Measurements from ENCODE around the gene MTG2. TPM values are rescaled to one million over a fixed set of nuclear protein-coding genes. Genes with fewer than 3 reads are reported as not detected.

Gene MTG2
- total and polyA plus RNA-seq, 2 of the 4 experiments (the other 2 are of a cell fraction) = 11.5 to 25.2 TPM

DNA sequence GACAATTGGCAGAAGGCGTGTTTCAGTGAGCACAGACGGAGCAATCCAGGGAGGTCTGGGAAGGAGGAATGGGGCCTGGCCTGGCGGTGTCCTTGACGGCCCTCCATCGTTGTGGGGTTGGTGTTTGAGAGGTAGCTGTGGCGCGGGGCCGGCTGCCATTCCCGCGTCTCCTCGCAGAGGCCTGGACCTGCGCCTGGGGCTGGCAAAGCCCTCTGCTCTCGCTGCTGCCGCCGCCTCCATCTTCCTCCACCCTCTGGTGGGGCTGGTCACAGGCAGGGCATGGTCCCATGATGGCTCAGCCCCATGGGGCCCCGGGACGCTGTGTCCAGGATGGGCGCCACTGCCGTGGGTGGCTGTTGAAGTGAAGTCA is 63.1 kb downstream of the MTG2 start:
- intact Hi-C loops (cut with micrococcal nuclease) = no loop called here
- dilution Hi-C loops (cut with HindIII; ENCODE audit: low sequenced_read_pairs, unreplicated experiment) = no loop called here
- ChIA-PET POLR2A (ENCODE audit: unreplicated experiment) (no interaction called here), CTCF (no interaction called here)
- no TSS peak for BruUV-seq (replicated peaks)
- Histone ChIP-seq H3K4me3 (ENCODE audit: insufficient read depth, low read depth, low read length) (no peak overlapping the region), H3K23ac (ENCODE audit: low read depth, low read length) (no peak overlapping the region), H3K18ac (ENCODE audit: low read depth, low read length) (no peak overlapping the region), H2AK9ac (replicated peaks; ENCODE audit: low read depth, low read length, poor library complexity) (no peak overlapping the region), H2AFZ (replicated peaks; ENCODE audit: low read length, poor library complexity) (no peak overlapping the region), H3K4me1 (ENCODE audit: control insufficient read depth, insufficient read depth, low read length) (0 out of 2 replicates have a peak, but pooled peaks cover 1% of the 10 kb centered on the region), H4K20me1 (ENCODE audit: insufficient read depth, low read length) (peaks cover 97% of the 10 kb centered on the region), H3K79me1 (ENCODE audit: low read depth in 1 of 2, low read length in 2 of 2) (peaks cover 24 to 82% of the 10 kb centered on the region in 2 experiments), H3K4ac (ENCODE audit: low read depth, low read length) (no peak overlapping the region), H2BK120ac (ENCODE audit: low read depth, low read length) (no peak overlapping the region), H4K5ac (ENCODE audit: low read depth, low read length) (no peak overlapping the region), H4K8ac (ENCODE audit: low read depth in 2 of 2, low read length in 2 of 2) (no peak overlapping the region), H2BK20ac (ENCODE audit: low read depth, low read length) (no peak overlapping the region), H3K9ac (ENCODE audit: low read depth, low read length) (no peak overlapping the region), H2BK15ac (ENCODE audit: low read depth, low read length) (no peak overlapping the region), H3K14ac (replicated peaks; ENCODE audit: low read depth, low read length) (no peak overlapping the region), H3K9me3 (ENCODE audit: control insufficient read depth, insufficient read depth, low read length) (no peaks in the 10 kb centered on the region), H3K9me1 (ENCODE audit: insufficient read depth, low read length) (peaks cover 13% of the 10 kb centered on the region), H4K91ac (ENCODE audit: insufficient read depth, low read depth, low read length) (no peak overlapping the region), H2AK5ac (ENCODE audit: low read depth, low read length) (no peak overlapping the region), H2BK5ac (ENCODE audit: low read depth, low read length, poor library complexity, severe bottlenecking) (no peak overlapping the region), H3K56ac (ENCODE audit: extremely low read depth, insufficient read depth, low read length) (no peak overlapping the region), H3K27me3 (ENCODE audit: control insufficient read depth, insufficient read depth, low read length) (no peaks in the 10 kb centered on the region), H3K4me2 (ENCODE audit: low read depth, low read length) (no peak overlapping the region), H3K36me3 (ENCODE audit: control insufficient read depth, insufficient read depth, low read length) (peaks cover 19% of the 10 kb centered on the region; the same call in 1 of the 2 replicates), H3K27ac (ENCODE audit: insufficient read depth, low read length) (no peak overlapping the region)
- DNase-seq = no peak
- no peak for ATAC-seq (ENCODE audit: low read depth)
- 71% methylated on average over 5 of the region's 19 CpGs; no CpG with 5 or more reads in 1 of the 2 experiments for WGBS, 2 experiments (ENCODE audit: extremely low coverage in 2 of 2, insufficient read length in 1 of 2)
- no peak for TF ChIP-seq MXI1 (IDR thresholded peaks at IDR 0.05; ENCODE audit: borderline replicate concordance, low read depth, low read length)
- TF ChIP-seq CHD1 (IDR thresholded peaks at IDR 0.05; ENCODE audit: low read depth, low read length) = no peak
- TF ChIP-seq POLR2A (IDR thresholded peaks at IDR 0.05; ENCODE audit: low read depth, low read length) = no peak
- TF ChIP-seq, protein P1, sequence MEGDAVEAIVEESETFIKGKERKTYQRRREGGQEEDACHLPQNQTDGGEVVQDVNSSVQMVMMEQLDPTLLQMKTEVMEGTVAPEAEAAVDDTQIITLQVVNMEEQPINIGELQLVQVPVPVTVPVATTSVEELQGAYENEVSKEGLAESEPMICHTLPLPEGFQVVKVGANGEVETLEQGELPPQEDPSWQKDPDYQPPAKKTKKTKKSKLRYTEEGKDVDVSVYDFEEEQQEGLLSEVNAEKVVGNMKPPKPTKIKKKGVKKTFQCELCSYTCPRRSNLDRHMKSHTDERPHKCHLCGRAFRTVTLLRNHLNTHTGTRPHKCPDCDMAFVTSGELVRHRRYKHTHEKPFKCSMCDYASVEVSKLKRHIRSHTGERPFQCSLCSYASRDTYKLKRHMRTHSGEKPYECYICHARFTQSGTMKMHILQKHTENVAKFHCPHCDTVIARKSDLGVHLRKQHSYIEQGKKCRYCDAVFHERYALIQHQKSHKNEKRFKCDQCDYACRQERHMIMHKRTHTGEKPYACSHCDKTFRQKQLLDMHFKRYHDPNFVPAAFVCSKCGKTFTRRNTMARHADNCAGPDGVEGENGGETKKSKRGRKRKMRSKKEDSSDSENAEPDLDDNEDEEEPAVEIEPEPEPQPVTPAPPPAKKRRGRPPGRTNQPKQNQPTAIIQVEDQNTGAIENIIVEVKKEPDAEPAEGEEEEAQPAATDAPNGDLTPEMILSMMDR (conservative IDR thresholded peaks at IDR 0.05; ENCODE audit: low read depth, low read length) = no peak
- no peak for TF ChIP-seq MAFK (IDR thresholded peaks at IDR 0.05; ENCODE audit: low read depth, low read length)
- no peak for TF ChIP-seq ELK1 (IDR thresholded peaks at IDR 0.05; ENCODE audit: borderline replicate concordance, low read depth, low read length)
- no peak for TF ChIP-seq RCOR1 (IDR thresholded peaks at IDR 0.05; ENCODE audit: insufficient replicate concordance, low read length)
- no peak for TF ChIP-seq NFE2L2 (IDR thresholded peaks at IDR 0.05; ENCODE audit: low read depth, low read length)
- TF ChIP-seq CEBPB (IDR thresholded peaks at IDR 0.05; ENCODE audit: low read depth, low read length) = no peak
- TF ChIP-seq SMC3 (IDR thresholded peaks at IDR 0.05; ENCODE audit: low read depth, low read length) = no peak
- TF ChIP-seq BHLHE40 (IDR thresholded peaks at IDR 0.05; ENCODE audit: low read depth, low read length) = no peak
- TF ChIP-seq FOS (IDR thresholded peaks at IDR 0.05; ENCODE audit: low read depth, low read length) = no peak
- in situ Hi-C loops (cut with MboI; ENCODE audit: low sequenced_read_pairs) = no loop called here

All from IMR-90 (cell line).